Erythroblast (primary cell): Measurements from ENCODE around the gene BCL7A.

ENCODE experiments used
- GATA1 ChIP-seq: IDR thresholded peaks from 2 replicates; pipeline ENCODE4 v1.6.1; 2011; ENCODE audit warnings: low read depth, mild to moderate bottlenecking, control low read depth, low read length, moderate library complexity
- POLR2A ChIP-seq: IDR thresholded peaks from 2 replicates; pipeline ENCODE4 v1.6.1; 2011; ENCODE audit warnings: mild to moderate bottlenecking, low read length

GRCh38 chr12:122089077-122089476, 67.4 kb downstream of the BCL7A start:
- TF ChIP-seq POLR2A (no peak), GATA1 (no peak)
